ENCODE results near the gene MDN1.
"Not testable (repeated sequence)": the region's sequence is repeated elsewhere in the genome, so short reads cannot be mapped to it uniquely, and the experiment has no call there.

MDN1 gene, protein sequence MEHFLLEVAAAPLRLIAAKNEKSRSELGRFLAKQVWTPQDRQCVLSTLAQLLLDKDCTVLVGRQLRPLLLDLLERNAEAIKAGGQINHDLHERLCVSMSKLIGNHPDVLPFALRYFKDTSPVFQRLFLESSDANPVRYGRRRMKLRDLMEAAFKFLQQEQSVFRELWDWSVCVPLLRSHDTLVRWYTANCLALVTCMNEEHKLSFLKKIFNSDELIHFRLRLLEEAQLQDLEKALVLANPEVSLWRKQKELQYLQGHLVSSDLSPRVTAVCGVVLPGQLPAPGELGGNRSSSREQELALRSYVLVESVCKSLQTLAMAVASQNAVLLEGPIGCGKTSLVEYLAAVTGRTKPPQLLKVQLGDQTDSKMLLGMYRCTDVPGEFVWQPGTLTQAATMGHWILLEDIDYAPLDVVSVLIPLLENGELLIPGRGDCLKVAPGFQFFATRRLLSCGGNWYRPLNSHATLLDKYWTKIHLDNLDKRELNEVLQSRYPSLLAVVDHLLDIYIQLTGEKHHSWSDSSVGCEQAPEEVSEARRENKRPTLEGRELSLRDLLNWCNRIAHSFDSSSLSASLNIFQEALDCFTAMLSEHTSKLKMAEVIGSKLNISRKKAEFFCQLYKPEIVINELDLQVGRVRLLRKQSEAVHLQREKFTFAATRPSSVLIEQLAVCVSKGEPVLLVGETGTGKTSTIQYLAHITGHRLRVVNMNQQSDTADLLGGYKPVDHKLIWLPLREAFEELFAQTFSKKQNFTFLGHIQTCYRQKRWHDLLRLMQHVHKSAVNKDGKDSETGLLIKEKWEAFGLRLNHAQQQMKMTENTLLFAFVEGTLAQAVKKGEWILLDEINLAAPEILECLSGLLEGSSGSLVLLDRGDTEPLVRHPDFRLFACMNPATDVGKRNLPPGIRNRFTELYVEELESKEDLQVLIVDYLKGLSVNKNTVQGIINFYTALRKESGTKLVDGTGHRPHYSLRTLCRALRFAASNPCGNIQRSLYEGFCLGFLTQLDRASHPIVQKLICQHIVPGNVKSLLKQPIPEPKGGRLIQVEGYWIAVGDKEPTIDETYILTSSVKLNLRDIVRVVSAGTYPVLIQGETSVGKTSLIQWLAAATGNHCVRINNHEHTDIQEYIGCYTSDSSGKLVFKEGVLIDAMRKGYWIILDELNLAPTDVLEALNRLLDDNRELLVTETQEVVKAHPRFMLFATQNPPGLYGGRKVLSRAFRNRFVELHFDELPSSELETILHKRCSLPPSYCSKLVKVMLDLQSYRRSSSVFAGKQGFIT (N-terminal part only)

GRCh38 chr6:89819336-89820130, at the start of gene MDN1:
Gene MDN1 (minus strand): TSS chr6:89819794. CDS start chr6:89819607, 187 bp downstream.
- DNase-seq: peak; percentile 97 to 98

- DNase-seq: no peak
These were observed 46.6 kb upstream of the MDN1 start for GRCh38 chr6:89866024-89866678.

- no peak for DNase-seq
These were observed 43.1 kb upstream of the MDN1 start for GRCh38 chr6:89862698-89863097.

DNA sequence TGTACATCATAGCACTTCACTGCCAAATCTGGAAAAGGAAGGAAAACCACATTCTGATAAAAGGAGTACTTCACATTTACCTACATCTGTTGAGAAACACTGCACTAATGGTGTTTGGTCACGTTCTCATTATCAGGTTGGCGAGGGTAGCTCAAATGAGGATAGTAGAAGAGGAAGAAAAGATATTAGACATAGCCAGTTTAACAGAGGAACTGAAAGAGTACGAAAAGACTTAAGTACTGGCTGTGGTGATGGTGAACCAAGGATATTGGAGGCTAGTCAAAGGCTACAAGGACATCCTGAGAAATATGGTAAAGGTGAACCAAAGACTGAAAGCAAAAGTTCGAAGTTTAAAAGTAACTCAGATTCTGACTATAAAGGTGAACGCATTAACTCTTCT, 42.7 kb upstream of the MDN1 start:
- no peak for DNase-seq

DNA sequence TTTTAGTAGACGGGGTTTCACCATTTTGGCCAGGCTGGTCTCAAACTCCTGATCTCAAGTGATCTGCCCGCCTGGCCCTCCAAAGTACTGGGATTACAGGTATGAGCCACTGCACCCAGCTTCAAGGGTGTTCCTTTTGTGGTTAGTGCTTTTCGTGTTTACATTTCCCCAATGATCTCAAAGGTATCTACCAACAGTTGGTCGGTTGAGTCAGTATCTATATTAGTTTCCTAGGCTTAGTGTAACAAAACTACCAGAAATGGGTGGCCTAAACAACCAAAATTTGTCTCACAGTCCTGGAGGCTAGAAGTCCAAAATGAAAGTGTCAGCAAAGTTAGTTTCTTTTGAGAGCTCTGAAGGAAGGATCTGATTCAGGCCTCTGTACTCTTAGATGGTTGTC, 40.1 kb upstream of the MDN1 start:
- DNase-seq: no peak

DNA sequence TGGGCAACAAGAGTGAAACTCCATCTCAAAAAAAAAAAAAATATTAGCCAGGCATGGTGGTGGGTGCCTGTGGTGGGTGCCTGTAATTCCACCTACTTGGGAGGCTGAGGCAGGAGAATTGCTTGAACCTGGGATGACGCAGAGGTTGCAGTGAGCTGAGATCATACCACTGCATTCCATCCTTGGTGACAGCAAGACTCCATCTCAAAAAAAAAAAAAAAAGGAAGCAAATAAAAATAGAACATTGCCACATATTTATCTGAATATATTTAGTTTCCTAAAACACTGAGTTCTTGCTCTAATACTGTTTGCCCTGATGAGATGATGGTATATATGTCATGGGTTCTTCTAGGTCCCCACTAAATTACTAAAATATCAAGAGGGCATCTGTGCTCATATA, 38.4 kb upstream of the MDN1 start:
- DNase-seq: no peak

DNA sequence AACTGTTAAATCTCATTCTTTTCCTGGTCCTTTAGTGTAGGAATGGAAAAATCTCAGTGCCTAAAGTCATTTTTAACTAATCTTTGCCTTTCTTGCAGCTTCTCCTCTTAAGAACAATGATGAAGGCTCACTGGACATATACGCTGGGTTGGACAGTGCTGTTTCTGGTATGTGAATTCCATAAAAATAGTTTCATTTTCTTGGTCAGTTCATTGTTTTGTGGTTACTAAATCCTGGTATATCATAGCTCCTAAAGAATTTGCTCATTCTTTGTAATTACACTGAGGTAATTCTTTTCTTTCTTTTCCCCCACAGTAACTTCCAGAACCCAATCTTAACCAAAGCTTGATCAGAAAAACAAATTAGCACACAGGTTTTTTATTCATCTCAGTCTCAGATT, 33.5 kb upstream of the MDN1 start:
- no peak for DNase-seq

DNA sequence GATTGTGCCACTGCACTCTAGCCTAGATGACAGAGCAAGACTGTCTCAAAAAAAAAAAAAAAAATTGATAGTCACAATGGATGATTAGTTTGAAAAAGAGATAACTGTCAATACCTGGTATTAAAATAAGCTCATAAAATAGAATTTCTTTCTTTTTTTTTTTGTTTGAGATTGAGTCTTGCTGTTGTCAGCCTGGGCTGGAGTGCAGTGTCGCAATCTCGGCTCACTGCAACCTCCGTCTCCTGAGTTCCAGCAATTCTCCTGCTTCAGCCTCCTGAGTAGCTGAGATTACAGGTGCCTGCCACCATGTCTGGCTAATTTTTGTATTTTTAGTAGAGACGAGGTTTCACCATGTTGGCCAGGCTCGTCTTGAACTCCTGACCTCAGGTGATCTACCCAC, 27.9 kb upstream of the MDN1 start:
- not testable (repeated sequence) for DNase-seq

GRCh38 chr6:89843070-89843469, 23.5 kb upstream of the MDN1 start:
- DNase-seq: no peak

DNA sequence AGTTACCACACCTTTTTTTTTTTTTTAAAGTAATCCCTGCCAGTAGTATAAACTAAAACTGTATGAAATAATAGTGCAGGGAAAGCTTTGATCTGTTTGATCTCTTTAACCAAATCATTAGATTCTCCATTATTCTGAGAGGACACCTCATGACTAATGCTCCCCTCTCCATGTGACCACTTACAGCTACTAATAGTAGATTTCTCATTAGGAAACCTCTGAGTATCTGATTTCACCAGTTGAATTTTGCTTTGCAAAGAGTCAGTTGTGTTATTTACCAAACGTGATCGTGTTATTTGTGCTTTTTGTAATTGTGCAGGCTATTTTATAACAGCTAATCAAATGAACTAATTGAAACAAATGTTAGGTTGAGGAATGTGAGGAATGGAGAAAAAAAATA, 22.6 kb upstream of the MDN1 start:
- DNase-seq: no peak

DNA sequence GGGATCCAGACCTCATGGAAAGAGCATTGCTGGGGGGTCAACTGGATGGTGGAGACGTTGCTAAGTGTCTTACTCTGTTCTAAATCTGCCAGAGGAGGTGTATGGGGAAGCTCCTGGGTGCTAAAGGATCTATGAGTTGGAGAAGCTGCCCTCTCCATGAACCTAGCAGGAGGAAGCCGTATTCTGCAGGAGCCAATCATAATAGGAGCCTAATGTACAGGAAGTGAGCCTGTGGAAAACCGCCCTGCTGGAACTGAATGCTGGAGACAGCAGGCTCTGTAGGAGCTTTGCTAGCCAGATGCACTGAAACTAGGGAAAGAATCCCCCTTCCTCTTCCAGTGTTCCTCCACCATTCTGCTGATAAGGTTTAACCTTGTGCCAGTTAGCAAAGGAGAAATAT, 20.9 kb upstream of the MDN1 start:
- DNase-seq: no peak

DNA sequence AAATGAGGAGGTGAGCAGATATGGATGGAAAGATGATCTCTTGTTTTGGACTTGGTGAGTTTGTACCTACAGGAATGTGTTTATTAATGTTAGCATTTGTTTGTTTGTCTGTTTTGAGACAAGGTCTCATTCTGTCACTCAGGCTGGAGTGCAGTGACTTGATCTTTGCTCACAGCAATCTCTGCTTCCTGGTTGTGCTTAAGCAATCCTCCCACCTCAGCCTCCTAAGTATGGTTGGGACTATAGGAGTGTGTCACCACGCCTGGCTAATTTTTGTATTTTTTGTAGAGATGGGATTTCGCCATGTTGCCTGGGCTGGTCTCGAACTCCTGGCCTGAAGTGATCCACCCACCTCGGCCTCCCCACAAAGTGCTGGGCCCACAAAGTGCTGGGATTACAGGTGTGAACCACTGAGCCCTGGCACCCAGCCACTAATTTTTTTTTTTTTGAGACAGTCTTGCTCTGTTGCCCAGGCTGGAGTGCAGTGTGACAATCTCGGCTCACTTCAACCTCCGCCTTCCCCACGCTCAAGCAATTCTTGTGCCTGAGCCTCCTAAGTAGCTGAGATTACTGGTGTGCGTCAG, 17.1 kb upstream of the MDN1 start:
- DNase-seq: no peak

DNA sequence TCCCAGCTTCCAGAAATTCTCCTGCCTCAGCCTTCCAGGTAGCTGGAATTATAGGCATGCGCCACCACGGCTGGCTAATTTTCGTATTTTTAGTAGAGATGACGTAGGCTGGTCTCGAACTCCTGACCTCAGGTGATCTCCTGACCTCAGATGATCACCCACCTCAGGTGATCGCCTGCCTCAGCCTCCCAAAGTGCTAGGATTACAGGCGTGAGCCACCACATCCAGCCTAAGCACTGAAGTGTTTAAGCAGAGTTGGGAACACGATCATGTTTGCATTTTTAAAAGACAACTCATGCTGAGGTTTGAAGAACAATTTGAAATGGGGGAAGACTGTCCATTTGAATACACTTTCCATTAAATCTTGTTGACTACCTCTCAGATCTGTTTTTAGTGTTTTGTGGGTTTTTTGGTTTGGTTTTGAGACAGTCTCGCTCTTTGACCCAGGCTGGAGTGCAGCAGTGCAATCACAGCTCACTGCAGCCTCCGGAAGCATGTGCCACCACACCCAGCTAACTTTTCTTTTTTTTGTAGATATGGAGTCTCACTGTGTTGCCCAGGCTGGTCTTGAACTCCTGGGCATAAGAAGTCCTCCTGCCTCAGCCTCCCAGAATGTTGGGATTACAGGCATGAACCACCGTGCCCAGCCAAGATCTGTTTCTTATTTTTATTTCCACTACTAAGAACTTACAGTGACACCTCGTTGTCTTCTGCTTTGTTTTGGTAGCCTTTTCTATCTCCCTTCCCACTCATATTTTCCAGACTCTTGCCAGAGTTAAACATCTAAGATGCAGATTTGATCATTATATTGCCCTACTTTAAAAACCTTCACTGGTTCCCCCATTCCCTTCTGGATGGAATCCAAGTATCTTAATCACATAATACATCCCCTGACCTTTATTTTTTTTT, 15.5 kb upstream of the MDN1 start:
- no peak for DNase-seq

- no peak for DNase-seq
These were observed 10.7 kb upstream of the MDN1 start for GRCh38 chr6:89830170-89830809.

DNA sequence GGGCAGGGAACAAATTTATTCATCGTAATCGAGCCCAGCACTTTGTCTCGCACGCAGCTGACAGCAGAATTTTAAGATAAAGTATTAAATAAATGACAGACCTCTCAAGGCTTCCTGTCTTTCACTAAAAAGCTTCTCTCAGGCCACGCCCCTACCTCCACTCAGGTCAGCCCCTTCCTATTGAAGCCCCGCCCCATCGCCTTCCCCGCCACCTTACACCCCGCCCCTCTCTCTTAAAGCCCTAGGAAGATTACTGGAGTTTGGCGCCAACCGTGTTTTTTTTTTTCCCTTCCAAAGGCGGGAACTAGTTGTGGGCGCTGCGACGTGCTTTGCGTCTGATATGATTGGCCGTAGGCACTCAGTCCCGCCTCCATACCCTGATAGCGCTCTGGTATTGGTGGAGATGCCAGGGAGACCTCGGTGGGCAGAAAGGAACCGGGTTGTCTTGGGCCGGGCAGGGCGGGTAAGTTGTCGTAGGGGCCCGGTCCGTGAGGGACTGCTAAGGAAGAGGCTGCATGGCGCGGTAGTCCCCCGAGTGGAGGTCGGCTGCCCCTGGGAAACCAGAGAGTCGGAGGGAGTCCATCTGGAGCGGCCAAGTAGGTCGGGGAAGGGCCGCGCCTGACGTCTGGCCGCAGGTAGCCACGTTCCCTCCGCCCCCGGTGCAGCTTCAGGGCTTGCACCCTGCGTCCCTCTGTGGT, 10.0 kb upstream of the MDN1 start, which contains the start of gene CASP8AP2:
TSS of gene CASP8AP2 (plus strand) at position 409 of the 698 bp plus-strand sequence.
- DNase-seq: peak; percentile 99

- DNase-seq: peak; percentile 51 to 65
These were observed 9.4 kb upstream of the MDN1 start for GRCh38 chr6:89828988-89829471.

DNA sequence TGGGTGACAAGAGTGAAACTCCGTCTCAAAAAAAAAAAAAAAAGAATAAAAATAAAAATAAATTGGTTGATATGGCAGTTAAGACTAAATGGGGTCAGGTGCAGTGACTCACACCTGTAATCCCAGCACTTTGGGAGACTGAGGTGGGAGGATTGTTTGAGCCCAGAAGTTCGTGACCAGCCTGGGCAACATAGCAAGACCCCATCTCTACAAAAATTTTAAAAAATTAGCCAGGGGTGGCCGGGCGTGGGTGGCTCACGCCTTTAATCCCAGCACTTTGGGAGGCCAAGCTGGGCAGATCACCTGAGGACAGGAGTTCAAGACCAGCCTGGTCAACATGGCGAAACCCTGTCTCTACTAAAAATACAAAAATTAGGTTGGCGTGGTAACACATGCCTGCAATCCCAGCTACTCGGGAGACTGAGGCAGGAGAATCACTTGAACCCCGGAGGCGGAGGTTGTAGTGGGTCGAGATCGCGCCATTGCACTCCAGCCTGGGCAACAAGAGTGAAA, 8.9 kb upstream of the MDN1 start:
- DNase-seq: not testable (repeated sequence)

GRCh38 chr6:89826029-89826528, 6.5 kb upstream of the MDN1 start:
- no peak for DNase-seq
